ENCODE data around the gene FAM120AOS.

The FAM120AOS gene

DNA sequence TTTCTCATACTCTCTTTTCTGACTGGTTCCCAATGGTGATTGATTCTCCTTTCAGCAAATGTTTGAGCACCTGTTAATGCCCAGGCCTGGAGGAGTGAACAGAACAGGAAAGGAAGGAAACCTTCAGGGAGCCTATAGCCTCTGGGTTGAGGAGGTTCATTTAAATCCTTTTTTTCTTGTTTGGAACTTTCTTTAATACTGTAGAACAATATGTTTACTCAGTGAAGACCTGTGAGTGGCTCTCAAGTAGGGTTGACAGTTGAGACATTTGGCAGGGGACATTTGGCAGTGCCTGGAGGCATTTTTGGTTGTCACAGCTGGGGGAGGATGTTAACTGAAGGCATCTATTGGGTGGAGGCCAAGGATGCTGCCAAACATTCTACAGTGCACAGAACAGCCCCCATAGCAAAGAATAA, 6.1 kb upstream of the FAM120AOS start:
- no peak overlapping the region for H3K4me3 ChIP-seq (replicated peaks in 1 of 2; ENCODE audit: low read depth in 2 of 2, low read length in 2 of 2)
- DNase-seq (ENCODE audit: low read depth in 2 of 2): no peak
- TF ChIP-seq, protein P1, sequence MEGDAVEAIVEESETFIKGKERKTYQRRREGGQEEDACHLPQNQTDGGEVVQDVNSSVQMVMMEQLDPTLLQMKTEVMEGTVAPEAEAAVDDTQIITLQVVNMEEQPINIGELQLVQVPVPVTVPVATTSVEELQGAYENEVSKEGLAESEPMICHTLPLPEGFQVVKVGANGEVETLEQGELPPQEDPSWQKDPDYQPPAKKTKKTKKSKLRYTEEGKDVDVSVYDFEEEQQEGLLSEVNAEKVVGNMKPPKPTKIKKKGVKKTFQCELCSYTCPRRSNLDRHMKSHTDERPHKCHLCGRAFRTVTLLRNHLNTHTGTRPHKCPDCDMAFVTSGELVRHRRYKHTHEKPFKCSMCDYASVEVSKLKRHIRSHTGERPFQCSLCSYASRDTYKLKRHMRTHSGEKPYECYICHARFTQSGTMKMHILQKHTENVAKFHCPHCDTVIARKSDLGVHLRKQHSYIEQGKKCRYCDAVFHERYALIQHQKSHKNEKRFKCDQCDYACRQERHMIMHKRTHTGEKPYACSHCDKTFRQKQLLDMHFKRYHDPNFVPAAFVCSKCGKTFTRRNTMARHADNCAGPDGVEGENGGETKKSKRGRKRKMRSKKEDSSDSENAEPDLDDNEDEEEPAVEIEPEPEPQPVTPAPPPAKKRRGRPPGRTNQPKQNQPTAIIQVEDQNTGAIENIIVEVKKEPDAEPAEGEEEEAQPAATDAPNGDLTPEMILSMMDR (IDR thresholded peaks at IDR 0.05; ENCODE audit: low read depth, low read length): no peak

DNA sequence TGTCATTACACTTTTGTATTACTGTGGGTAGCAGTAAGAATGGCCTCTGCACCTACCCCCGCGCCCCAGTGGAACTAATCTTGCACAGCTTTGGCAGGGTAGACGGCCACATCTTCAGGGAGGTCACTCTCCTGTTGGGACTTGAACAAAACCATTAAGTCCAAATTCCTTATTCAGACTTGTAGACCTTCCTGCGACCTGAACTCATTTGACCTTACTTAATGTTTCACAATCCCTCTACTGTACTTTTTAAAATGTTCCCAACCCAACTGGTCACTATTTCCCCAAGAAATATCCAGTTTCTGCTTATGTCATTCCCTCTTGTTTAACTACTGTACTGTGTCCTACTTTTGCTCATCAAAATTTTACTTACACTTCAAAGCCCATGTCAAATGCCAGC, 5.3 kb upstream of the FAM120AOS start:
- H3K4me3 ChIP-seq (replicated peaks in 1 of 2; ENCODE audit: low read depth in 2 of 2, low read length in 2 of 2): no peak overlapping the region
- TF ChIP-seq, protein P1 (IDR thresholded peaks at IDR 0.05; ENCODE audit: low read depth, low read length): no peak
- DNase-seq (ENCODE audit: low read depth in 2 of 2): peak in 1 of 2 donors; percentile 27

DNA sequence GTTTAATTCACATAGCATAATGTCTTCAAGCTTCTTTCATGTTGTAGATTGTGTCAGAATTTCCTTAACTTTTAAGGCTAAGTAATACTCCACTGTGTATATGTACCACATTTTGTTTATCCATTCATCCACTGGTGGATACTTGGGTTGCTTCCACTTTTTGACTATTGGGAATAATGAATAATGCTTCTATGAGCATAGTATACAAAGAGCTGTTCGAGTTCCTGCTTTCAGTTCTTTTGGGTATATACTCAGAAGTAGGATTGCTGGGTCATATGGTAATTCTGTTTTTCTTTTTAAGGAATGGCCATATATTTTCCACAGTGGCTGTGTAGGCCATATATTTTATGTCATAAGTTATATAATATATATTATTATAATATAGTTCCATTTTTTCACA, 3.6 kb upstream of the FAM120AOS start:
- DNase-seq (ENCODE audit: low read depth in 2 of 2): no peak
- no peak overlapping the region for H3K4me3 ChIP-seq (replicated peaks in 1 of 2; ENCODE audit: low read depth in 2 of 2, low read length in 2 of 2)
- TF ChIP-seq, protein P1 (IDR thresholded peaks at IDR 0.05; ENCODE audit: low read depth, low read length): no peak

DNA sequence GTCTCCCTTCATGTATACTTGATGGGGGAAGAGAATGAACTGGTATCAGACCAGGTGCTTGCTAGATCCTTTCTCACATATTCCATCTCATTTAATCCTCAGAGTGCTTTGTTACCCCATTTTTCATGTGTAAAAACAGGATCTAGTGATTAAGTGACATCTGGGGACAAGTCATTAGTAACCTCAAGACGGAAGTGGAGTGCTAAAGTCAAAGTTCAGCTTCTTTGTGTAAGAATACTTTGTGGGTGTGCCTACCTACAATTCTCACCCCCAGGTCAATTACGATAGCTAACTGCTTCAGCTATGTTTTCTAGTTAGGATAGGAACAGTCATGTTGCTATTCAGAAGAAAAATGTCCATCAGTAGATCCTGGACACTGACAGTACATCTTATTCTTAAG, 3.1 kb upstream of the FAM120AOS start:
- DNase-seq (ENCODE audit: low read depth in 2 of 2): no peak
- TF ChIP-seq, protein P1 (IDR thresholded peaks at IDR 0.05; ENCODE audit: low read depth, low read length): no peak
- no peak overlapping the region for H3K4me3 ChIP-seq (replicated peaks in 1 of 2; ENCODE audit: low read depth in 2 of 2, low read length in 2 of 2)

DNA sequence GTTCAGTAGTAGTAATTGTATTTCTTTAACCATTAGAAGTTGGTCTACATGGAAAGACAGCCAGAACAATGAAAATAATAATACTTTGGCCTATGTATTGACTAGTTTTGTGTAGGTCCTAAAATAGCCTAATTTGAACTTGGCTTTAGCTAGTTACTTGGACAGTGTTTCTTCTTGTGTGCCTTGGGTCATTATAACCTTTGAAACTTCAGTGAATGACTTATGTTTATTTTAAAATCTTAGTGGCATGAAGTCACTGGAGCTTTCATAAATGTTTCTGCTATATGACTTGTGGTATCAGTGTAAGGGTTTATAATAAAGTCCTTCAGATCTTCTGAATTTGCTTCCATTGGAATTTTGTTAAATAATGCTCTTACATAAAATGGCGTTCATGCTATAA, 2.6 kb upstream of the FAM120AOS start:
- DNase-seq (ENCODE audit: low read depth in 2 of 2): no peak
- no peak overlapping the region for H3K4me3 ChIP-seq (replicated peaks in 1 of 2; ENCODE audit: low read depth in 2 of 2, low read length in 2 of 2)

DNA sequence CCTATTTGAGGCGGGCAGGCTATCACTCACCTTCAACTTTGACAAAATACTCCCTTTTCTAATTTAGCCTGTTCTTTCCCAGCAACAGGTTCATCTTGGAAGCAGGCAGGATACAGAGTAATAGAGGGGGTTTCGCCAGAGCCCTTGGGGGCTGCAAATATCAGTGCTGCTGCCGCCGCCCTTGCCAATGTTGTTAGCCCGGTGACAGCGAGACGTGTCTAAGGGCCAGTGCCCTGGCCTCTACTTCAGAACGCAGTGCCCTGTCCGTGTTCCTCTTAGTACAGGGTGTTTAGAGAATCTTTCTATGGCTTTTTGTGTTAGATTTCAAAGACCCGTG, 703 bp downstream of the FAM120AOS start:
- H3K4me3 ChIP-seq (replicated peaks in 1 of 2; ENCODE audit: low read depth in 2 of 2, low read length in 2 of 2): peak overlapping the region; percentile 85 to 86
- no peak for DNase-seq (ENCODE audit: low read depth in 2 of 2)
- TF ChIP-seq, protein P1 (IDR thresholded peaks at IDR 0.05; ENCODE audit: low read depth, low read length): no peak

More for the DNA sequence above, 2.6 kb upstream of the FAM120AOS start:
- TF ChIP-seq, protein P1 (IDR thresholded peaks at IDR 0.05; ENCODE audit: low read depth, low read length): no peak
